Left hindlimb (tissue), 1 donor: ENCODE data around the gene MDP1.

ENCODE experiments used
- DNase-seq: peaks from one replicate; pipeline ENCODE4 v3.0.0-alpha.2; 2018

The MDP1 gene

DNA sequence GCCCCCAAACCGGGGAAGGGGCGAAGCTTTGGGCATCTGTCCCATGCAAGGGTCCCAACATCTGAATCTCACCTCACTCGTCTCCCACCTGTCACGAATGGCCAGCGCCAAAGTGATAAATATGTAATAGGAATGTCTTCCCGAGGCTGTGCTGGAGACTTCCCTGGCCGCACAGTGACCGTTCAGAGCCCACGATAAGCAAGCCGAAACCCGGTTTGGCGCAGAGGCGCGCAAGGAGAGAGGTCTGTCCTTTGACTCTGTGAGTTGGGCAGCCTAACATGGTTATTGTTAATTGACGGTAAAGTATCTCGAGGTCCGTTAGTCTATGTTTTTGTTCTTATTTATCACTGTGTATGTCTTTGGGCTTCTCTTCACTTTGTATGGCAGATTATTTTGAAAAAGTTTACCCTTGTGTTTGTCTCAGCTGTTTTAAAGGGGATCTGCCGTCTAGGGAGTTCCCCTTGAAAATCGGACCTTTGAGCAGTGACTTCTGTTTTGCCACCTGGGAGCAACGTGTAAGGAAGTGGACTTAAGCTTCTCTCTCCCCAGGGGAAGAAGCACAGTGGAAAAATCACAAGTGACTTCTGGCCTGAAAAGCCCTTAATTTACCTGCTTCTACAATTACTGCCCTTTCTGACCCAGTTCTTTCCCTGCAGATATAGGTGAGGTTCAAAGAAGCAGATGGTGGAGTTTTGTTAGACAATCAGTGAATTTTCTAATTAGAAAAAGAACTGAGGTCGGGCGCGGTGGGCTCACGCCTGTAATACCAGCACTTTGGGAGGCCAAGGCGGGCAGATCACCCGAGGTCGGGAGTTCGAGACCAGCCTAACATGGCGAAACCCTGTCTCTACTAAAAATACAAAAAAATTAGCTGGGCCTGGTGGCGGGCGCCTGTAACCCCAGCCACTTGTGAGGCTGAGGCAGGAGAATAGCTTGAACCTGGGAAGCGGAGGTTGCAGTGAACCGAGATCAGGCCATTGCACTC lies 19.5 kb downstream of the MDP1 start:
- no peak for DNase-seq

- DNase-seq, result peak; percentile 93
Measured at GRCh38 chr14:24195186-24196070, 20.4 kb downstream of the MDP1 start, which contains the start of gene TM9SF1. TSS of gene TM9SF1 (minus strand) at chr14:24195441. CDS start at chr14:24195019, 422 bp downstream.

- DNase-seq, result peak; percentile 29
Measured at GRCh38 chr14:24194873-24195185, 21.0 kb downstream of the MDP1 start.

- peak; percentile 14 for DNase-seq
Measured at GRCh38 chr14:24194186-24194872, 21.5 kb downstream of the MDP1 start.

DNA sequence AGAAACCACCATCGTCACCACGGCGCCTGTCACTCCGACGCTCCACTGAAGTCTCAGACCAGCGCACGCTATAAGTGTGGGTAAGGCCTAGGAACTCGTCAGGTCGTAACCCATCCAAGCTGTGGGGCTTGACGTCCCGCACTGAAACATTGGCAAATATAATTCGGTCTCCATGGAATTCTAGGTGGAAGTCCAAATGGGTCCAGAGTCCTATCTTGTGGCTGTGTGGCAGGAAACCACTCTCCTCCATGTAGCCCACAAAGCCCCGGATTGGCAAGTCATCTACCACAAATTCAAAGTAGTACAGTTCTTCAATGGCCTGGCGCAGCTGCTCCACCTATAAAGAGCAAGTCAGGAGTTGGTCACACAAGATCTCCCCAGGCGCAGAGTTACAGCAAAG lies 22.9 kb downstream of the MDP1 start:
- DNase-seq, result no peak

GRCh38 chr14:24190416-24190815 lies 25.4 kb downstream of the MDP1 start:
- DNase-seq, result no peak

DNA sequence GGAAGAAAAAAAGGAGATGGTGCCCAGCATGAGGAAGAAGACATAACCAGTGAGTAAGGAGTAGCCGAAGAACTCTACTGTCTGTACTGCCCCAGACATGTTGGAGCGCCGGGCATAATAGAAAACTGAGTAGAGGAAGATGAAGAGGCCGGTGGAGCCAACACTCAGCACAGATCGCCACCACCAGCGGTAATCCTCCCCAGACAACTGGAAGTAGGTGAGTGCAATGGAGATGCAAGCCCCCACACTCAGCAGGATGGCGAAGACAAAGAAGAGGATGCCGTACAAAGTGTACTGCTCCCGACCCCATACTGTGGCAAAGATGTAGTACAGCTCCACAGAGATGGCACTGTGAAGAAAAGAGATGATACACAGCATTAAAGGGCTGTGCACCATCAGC lies 26.4 kb downstream of the MDP1 start:
- no peak for DNase-seq

DNA sequence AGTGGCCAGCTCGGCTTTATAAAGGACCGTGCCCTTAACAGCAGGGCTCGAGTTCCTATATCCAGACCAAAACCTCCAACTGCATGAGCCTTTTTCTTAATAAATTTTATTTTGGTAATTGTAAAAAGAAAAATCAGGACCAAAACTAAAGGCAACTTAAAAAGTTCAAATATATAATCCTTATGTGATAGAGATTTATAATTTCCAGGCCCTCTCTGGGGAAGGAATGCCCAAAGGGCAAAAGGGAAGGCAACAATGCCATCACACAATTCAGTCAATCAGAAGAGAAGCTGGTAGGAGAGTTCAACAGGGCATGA lies 26.8 kb downstream of the MDP1 start:
- DNase-seq, result no peak

DNA sequence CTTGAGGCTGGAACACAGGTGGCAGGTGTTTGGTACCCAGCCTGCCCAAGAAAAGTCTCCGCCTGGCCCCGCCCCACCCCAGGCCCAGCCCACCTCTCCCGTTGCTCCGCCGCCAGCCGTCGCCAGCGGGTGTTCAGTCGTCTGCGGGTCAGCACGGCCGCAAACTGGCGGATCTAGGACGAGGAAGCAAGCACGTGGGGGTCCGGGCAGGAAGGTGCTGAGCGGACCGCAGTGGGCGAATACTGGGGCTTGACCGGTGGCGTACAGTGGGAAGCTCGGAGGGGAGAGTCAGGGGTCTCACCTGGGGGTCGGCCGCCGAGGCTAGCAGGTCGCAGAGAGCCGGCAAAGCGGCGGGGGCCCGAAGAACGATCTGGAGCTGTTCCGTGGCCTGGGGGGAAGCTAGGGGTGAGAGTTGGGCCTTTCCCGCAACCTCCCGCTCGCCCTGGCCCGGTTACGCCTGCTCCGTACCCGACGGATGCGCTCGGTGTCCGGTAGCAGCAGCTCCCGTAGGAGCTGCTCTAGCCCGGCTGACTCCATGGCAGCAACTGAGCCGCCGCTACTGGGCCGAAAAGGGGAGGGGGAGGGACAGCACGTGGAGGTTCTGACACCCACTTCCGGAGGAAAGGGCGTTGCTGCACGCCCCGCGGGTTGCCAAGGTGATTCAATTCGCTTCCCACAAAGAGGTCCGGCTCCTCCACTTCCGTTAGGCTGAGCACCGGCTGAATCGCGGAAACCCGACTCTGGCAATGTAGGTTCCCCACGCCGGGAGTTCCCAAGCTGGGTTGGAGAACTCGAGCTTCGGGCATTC lies 27.4 kb downstream of the MDP1 start, which contains the start of gene IPO4:
IPO4 (minus strand) TSS at position 566 of the 808 bp plus-strand sequence; CDS start at position 537, 29 bp downstream.
- peak; percentile 96 for DNase-seq

DNA sequence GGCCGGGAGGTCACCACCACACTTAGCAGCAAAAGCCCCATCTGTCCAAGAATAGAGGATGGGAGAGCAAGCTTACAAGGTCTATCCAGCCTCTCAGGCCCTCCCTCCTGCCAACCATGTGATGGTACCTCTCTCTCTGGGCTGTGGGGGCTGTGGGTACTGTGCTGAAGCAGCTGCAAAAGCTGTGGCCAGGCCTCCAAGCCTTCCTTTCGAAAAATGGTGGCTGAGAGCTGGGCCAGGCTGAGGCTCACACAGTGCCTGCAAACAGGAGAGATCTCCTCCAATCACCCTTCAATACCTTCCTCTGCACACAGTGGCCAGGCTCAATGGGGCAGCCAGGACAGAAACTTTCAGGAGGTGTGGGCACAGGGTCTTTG lies 28.3 kb downstream of the MDP1 start:
- no peak for DNase-seq

DNA sequence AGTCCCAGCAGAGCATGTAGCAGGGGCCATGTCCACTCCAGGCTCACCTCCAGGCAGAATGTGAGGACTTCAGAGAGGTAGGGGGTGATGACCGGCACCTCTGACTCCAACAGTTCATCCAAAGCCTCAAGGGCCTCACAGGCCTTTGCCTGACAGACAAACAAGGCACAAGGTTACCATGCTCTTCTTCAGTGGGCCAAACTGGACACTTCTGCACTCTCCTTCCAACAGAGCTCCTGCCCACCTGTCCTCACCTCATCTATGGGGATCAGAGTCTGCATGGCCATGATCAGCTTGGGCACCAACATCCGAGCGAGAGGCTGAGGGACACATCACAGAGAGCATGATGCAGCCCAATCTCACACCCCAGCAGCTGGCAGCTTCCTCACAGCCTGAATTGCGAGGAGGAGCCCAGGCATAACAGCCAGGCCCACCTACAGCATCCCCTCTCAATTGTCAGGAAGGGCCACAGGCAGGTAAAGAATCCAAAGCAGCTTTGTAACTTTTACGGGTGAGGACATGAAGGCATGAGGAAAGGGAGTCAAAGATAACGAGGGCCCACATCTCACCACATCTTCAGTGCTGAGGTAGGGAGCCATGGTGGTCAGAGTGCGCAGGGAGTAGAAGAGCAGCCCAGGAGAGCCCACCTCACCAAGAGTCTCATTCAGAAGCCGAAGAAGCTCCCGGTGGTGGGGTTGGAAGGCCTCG lies 28.9 kb downstream of the MDP1 start:
- DNase-seq, result no peak

DNA sequence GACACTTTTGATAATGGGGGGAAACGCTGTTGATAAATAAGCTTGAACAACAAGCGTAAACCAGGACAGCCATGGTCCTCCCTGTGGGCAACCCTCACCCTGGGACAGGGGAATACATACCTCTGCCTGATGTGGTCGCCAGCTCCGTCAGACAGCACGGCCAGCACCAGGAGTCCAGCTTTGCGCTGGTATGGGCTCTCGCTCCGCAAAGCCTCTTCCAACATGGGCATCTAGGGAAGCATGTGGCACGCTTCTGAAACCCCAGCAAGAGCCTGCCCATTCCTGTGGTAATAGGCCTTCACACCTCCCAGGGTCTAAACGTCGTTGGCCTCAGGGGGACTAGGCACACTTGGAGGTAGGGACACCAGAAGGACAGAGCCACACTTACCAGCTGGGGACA lies 30.1 kb downstream of the MDP1 start:
- DNase-seq, result no peak

GRCh38 chr14:24185026-24185425 lies 30.8 kb downstream of the MDP1 start:
- no peak for DNase-seq

- peak; percentile 28 for DNase-seq
Measured at GRCh38 chr14:24184104-24184970, 31.5 kb downstream of the MDP1 start.

GRCh38 chr14:24183014-24183481 lies 32.8 kb downstream of the MDP1 start:
- DNase-seq, result no peak

DNA sequence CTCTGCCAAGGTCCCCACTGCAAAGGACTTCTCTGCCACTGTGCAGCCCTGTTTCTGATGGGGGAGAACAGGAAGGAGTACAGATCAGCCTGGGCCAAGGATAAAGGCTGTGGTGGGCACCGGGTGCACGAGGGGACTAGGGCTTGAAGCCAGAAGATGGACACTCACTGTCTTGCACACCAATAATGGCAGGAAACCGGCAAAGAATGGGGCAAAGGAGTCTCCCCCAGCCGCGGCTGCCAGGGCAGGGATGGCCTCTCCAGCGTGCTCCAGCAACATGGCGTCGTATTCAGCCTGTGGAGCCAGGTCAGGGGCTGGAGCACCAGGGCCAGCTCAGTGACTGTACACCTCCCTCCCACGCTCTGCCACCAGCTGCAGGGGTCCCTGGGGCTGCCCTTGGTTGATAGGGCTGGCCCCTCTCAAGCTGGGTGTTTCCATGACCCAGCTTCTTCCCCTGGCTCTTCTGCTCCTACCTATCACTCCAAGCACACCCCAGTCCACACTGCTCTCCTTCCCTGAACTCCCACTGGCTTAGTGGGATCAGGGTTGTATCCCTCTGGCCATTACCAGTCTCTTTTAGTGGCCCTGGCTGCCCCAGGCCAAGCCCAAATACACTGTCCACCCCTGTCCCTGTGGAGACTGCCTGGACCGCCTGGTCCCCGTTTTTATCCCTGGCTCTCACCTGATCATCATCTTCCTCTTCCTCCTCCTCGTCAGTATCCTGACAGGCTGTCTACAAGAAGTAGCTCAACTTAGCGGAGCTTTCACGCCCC lies 33.6 kb downstream of the MDP1 start:
- no peak for DNase-seq

- DNase-seq, result no peak
Measured at GRCh38 chr14:24181371-24182077, 34.3 kb downstream of the MDP1 start.

GRCh38 chr14:24179961-24180796 lies 35.7 kb downstream of the MDP1 start:
- DNase-seq, result no peak
